Stimulated activated CD4-positive, alpha-beta T cell treated with anti-CD3 and anti-CD28 coated beads, Interleukin-2, amount 100 ng/mL, for 48 hours (primary cell): ENCODE measurements around the gene HM13.
"Not testable (repeated sequence)": the region's sequence is repeated elsewhere in the genome, so short reads cannot be mapped to it uniquely, and the experiment has no call there.

Experiments
- DNase-seq, 2 donors: peaks; one replicate each; pipeline ENCODE4 v3.0.0-alpha.2; 2020

The HM13 gene

GRCh38 chr20:31502884-31503673, 11.2 kb upstream of the HM13 start:
- DNase-seq = peak; percentile 80 to 81

GRCh38 chr20:31505903-31506302, 8.3 kb upstream of the HM13 start:
- DNase-seq = no peak

- no peak for DNase-seq
These were observed 5.6 kb upstream of the HM13 start for GRCh38 chr20:31508517-31509244.

- no peak for DNase-seq
These were observed 981 bp downstream of the HM13 start for GRCh38 chr20:31515072-31515774.

- no peak for DNase-seq
These were observed 1.5 kb downstream of the HM13 start for GRCh38 chr20:31515775-31516107.

- DNase-seq = no peak
These were observed 1.9 kb downstream of the HM13 start for GRCh38 chr20:31516166-31516565.

- no peak for DNase-seq
These were observed 2.4 kb downstream of the HM13 start for GRCh38 chr20:31516651-31517050.

GRCh38 chr20:31517373-31517772, 3.1 kb downstream of the HM13 start:
- no peak for DNase-seq

- DNase-seq = not testable (repeated sequence)
These were observed 7.0 kb downstream of the HM13 start for GRCh38 chr20:31521267-31521666.

- DNase-seq = no peak
These were observed 8.5 kb downstream of the HM13 start for GRCh38 chr20:31522731-31523130.

- no peak for DNase-seq
These were observed 9.4 kb downstream of the HM13 start for GRCh38 chr20:31523361-31524283.

GRCh38 chr20:31527266-31527665, 13.0 kb downstream of the HM13 start:
- DNase-seq = no peak

- DNase-seq = no peak
These were observed 21.1 kb downstream of the HM13 start for GRCh38 chr20:31535298-31535697.

GRCh38 chr20:31536575-31536974, 22.3 kb downstream of the HM13 start:
- DNase-seq = no peak

- no peak for DNase-seq
These were observed 23.1 kb downstream of the HM13 start for GRCh38 chr20:31537116-31537871.

- no peak for DNase-seq
These were observed 23.6 kb downstream of the HM13 start for GRCh38 chr20:31537890-31538289.

- DNase-seq = no peak
These were observed 24.1 kb downstream of the HM13 start for GRCh38 chr20:31538326-31538725.

- DNase-seq = not testable (repeated sequence)
These were observed 25.4 kb downstream of the HM13 start for GRCh38 chr20:31539636-31540035.

- DNase-seq = no peak
These were observed 26.2 kb downstream of the HM13 start for GRCh38 chr20:31540406-31540805.

- DNase-seq = no peak
These were observed 28.1 kb downstream of the HM13 start for GRCh38 chr20:31542201-31542842.

GRCh38 chr20:31542963-31543362, 28.7 kb downstream of the HM13 start:
- no peak for DNase-seq
